DND-41 (cell line): Measurements from ENCODE around the gene RIOK1.

Experiments
- EZH2 ChIP-seq: IDR thresholded peaks from 3 replicates; pipeline ENCODE4 v1.6.1; 2012; ENCODE audit warnings: borderline replicate concordance, low read depth, mild to moderate bottlenecking, moderate library complexity, low read length, inconsistent platforms; ENCODE audit not compliant: severe bottlenecking
- TF ChIP-seq, protein P1 (sequence below): IDR thresholded peaks from 2 replicates; pipeline ENCODE4 v1.5.1; 2012; ENCODE audit warnings: borderline replicate concordance, low read length, moderate library complexity, mild to moderate bottlenecking; ENCODE audit not compliant: poor library complexity, severe bottlenecking; ENCODE audit errors: extremely low read depth

GRCh38 chr6:7432391-7433120, 42.9 kb downstream of the RIOK1 start:
- TF ChIP-seq, protein P1, sequence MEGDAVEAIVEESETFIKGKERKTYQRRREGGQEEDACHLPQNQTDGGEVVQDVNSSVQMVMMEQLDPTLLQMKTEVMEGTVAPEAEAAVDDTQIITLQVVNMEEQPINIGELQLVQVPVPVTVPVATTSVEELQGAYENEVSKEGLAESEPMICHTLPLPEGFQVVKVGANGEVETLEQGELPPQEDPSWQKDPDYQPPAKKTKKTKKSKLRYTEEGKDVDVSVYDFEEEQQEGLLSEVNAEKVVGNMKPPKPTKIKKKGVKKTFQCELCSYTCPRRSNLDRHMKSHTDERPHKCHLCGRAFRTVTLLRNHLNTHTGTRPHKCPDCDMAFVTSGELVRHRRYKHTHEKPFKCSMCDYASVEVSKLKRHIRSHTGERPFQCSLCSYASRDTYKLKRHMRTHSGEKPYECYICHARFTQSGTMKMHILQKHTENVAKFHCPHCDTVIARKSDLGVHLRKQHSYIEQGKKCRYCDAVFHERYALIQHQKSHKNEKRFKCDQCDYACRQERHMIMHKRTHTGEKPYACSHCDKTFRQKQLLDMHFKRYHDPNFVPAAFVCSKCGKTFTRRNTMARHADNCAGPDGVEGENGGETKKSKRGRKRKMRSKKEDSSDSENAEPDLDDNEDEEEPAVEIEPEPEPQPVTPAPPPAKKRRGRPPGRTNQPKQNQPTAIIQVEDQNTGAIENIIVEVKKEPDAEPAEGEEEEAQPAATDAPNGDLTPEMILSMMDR: no peak
- no peak for TF ChIP-seq EZH2
